ENCODE results near the gene MCM6. TPM values are rescaled to one million over a fixed set of nuclear protein-coding genes. Genes with fewer than 3 reads are reported as not detected.

Gene MCM6
- total RNA-seq, 4 donors from 2014 or later = 11.2 to 22.0 (median 13.8) TPM

DNA sequence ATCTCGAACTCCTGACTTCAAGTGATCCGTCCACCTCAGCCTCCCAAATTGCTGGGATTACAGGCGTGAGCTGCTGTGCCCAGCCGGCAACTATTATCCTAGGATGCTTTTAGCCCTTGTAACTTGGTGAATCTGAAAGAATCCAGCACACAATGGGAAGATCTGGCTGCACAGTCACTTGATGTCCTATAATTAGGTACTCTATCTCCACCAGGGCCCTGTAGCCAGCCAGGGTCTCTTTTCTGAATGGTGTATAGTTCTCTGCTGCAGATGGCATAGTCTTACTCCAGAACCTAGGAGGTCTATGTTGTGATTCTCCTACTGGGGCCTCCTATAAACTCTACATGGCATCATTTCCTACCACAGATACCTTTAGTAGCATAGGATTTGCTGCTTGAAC is 13.9 kb upstream of the MCM6 start:
- no peak for TF ChIP-seq CTCF (IDR thresholded peaks at IDR 0.05; ENCODE audit: low read depth)

GRCh38 chr2:135885709-135886108 is 9.5 kb upstream of the MCM6 start:
- TF ChIP-seq CTCF (IDR thresholded peaks at IDR 0.05; ENCODE audit: low read depth) = no peak

GRCh38 chr2:135882415-135882814 is 6.2 kb upstream of the MCM6 start:
- TF ChIP-seq CTCF (IDR thresholded peaks at IDR 0.05; ENCODE audit: low read depth) = no peak

DNA sequence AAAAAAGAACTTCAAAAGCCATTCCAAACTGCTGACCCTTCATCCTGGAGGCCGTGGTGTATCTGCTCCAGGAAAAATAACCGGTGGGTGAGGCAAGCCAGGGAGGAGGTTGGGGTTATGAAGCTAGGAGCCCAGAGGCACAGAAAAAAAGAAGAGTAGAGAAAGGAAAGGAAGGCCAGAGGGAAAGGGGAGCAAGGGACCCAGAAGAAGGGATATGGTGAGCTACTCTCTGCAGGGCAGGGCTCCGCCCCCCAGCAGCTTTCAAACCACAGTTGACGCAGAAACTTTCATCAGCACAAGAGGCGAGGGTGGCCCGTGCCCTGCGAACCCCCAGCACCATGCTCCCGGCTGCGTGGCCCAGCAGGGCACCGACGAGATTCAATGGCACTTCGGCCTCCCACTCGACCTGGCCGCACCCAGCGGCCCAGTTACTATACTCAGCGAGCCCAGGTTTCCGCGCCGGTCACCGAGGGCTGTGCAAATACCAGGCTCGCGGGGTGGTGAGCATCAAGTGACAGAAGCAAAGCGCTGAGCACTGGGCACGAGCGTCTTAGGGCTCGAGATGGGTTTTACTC is 665 bp downstream of the MCM6 start:
- TF ChIP-seq CTCF (IDR thresholded peaks at IDR 0.05; ENCODE audit: low read depth) = no peak

GRCh38 chr2:135874777-135875365 is 1.4 kb downstream of the MCM6 start:
- no peak for TF ChIP-seq CTCF (IDR thresholded peaks at IDR 0.05; ENCODE audit: low read depth)

DNA sequence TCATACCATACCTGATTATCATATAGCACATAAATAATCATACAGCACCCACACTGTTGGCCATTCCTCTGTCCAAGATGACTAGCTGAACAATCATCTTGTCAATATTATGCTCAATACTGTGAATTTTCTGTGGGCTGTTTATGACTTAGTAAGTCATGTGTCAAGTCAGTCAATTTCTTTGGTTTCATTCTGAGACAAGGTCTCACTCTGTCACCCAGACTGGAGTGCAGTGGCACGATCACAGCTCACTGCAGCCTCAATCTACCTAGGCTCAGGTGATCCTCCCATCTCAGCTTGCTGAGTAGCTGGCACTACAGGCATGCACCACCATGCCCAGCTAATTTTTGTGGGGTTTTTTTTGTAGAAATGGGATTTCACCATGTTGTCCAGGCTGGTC is 5.7 kb downstream of the MCM6 start:
- no peak for TF ChIP-seq CTCF (IDR thresholded peaks at IDR 0.05; ENCODE audit: low read depth)

GRCh38 chr2:135863233-135863632 is 13.0 kb downstream of the MCM6 start:
- TF ChIP-seq CTCF (IDR thresholded peaks at IDR 0.05; ENCODE audit: low read depth) = no peak

Data from subcutaneous adipose tissue (tissue), 4 donors.